Cardiac muscle cell (in vitro differentiated cells and primary cell): ENCODE data around the gene TCEAL7. TPM values are rescaled to one million over a fixed set of nuclear protein-coding genes. Genes with fewer than 3 reads are reported as not detected.

Source experiments
- DNase-seq, 2 donors: peaks; one replicate each; pipeline versions ENCODE4 v3.0.0 to v3.0.0-alpha.2; 2010 to 2017; ENCODE audit warnings: low read depth in 1 of 2, low spot score in 1 of 2
- H3K27ac ChIP-seq: fragments of 200-600 bp; sonication (generic); 2 replicates; pipeline ENCODE4 v1.5.1; 2016
- H3K27me3 ChIP-seq: fragments of 200-600 bp; sonication (generic); 2 replicates; pipeline ENCODE4 v1.6.0; 2016; ENCODE audit warnings: control low read depth
- H3K36me3 ChIP-seq: fragments of 200-600 bp; sonication (generic); 2 replicates; pipeline ENCODE4 v1.5.1; 2016; ENCODE audit warnings: control low read depth
- H3K4me1 ChIP-seq: fragments of 200-600 bp; sonication (generic); 2 replicates; pipeline ENCODE4 v1.8.1; 2017; ENCODE audit warnings: low read depth, mild to moderate bottlenecking, mixed run types
- H3K4me3 ChIP-seq: fragments of 200-600 bp; sonication (generic); 2 replicates; pipeline ENCODE4 v1.5.1; 2016; ENCODE audit warnings: mild to moderate bottlenecking
- H3K9me3 ChIP-seq: fragments of 200-600 bp; sonication (generic); 2 replicates; pipeline ENCODE4 v1.5.1; 2017; ENCODE audit warnings: low read depth, mild to moderate bottlenecking, control low read depth
- polyA plus RNA-seq: library from polyadenylated mRNA; unstranded; fragments of >200 nt; fragmentation: Nextera tagmentation; extraction: Ambion mirVana; gene quantifications from 2 replicates; pipeline ENCODE4 v1.2.1, GENCODE V29; 2016
- total RNA-seq: library from RNA; depleted of rRNA; stranded (reverse); fragments of >200 nt; gene quantifications from 2 replicates; pipeline ENCODE4 v1.2.3, GENCODE V29; 2016
- TF ChIP-seq, protein P1 (sequence below): IDR thresholded peaks from 2 replicates; pipeline ENCODE4 v1.5.1; 2012; ENCODE audit warnings: low read depth, mild to moderate bottlenecking, low read length

TCEAL7 gene
- total and polyA plus RNA-seq, 2 experiments from 2014 or later, result 7.0 to 7.9 TPM

DNA sequence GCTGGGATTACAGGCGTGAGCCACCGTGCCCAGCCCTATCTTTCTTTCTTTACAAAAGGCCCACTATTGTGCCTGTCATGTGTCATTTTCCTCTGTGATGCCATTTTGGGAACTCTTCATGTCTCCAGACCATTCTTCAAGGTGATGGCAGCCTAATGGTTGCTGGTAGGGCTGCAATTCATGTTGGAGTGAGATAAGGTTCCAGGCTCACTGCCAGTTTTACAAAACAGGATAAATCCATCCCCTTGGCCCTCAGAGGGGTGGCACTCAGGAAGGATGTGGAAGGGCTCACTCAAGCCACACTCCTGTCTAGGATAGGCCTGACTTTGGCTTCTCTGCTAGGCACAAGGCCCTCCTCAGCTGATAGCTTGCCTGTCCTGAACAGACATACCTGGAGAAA lies 30.1 kb downstream of the TCEAL7 start:
- DNase-seq, result peak; percentile 47 to 50
- Histone ChIP-seq H3K4me1 (peaks cover 28% of the 10 kb centered on the region), H3K27ac (peak overlapping the region; percentile 62), H3K9me3 (no peaks in the 10 kb centered on the region), H3K4me3 (no peak overlapping the region), H3K27me3 (no peaks in the 10 kb centered on the region), H3K36me3 (peaks cover 7% of the 10 kb centered on the region)
- TF ChIP-seq, protein P1, sequence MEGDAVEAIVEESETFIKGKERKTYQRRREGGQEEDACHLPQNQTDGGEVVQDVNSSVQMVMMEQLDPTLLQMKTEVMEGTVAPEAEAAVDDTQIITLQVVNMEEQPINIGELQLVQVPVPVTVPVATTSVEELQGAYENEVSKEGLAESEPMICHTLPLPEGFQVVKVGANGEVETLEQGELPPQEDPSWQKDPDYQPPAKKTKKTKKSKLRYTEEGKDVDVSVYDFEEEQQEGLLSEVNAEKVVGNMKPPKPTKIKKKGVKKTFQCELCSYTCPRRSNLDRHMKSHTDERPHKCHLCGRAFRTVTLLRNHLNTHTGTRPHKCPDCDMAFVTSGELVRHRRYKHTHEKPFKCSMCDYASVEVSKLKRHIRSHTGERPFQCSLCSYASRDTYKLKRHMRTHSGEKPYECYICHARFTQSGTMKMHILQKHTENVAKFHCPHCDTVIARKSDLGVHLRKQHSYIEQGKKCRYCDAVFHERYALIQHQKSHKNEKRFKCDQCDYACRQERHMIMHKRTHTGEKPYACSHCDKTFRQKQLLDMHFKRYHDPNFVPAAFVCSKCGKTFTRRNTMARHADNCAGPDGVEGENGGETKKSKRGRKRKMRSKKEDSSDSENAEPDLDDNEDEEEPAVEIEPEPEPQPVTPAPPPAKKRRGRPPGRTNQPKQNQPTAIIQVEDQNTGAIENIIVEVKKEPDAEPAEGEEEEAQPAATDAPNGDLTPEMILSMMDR, result no peak

- H3K36me3 ChIP-seq, result peaks cover 7% of the 10 kb centered on the region
- H3K27ac ChIP-seq, result peak overlapping the region; percentile 62
- peaks cover 28% of the 10 kb centered on the region for H3K4me1 ChIP-seq
- no peaks in the 10 kb centered on the region for H3K9me3 ChIP-seq
- TF ChIP-seq, protein P1, result no peak
- no peaks in the 10 kb centered on the region for H3K27me3 ChIP-seq
- H3K4me3 ChIP-seq, result no peak overlapping the region
- no peak for DNase-seq
Measured at GRCh38 chrX:103360916-103361315, 30.9 kb downstream of the TCEAL7 start.

DNA sequence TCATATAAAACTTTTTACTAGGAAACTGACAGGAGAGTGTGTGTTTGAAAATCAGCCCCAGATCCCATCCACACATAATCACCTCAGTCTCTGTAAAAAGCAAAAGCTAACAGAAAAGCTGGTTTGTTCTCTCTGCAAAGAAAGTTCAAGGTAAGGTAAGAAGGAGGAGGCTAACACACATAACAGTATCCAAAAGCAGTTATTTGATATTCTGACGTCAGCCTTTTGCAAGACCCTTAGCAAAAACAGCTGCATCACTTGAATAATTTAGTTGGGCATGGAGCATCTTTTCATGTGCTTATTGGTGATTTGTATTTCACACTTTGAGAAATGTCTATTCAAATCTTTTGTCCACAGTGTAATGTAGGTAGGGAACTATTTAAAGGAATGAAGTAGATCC lies 31.8 kb downstream of the TCEAL7 start:
- Histone ChIP-seq H3K9me3 (no peaks in the 10 kb centered on the region), H3K4me1 (peaks cover 28% of the 10 kb centered on the region), H3K27ac (no peak overlapping the region), H3K36me3 (peaks cover 7% of the 10 kb centered on the region), H3K4me3 (no peak overlapping the region), H3K27me3 (no peaks in the 10 kb centered on the region)
- DNase-seq, result no peak
- TF ChIP-seq, protein P1, result no peak

- Histone ChIP-seq H3K9me3 (no peaks in the 10 kb centered on the region), H3K36me3 (peaks cover 7% of the 10 kb centered on the region), H3K4me3 (no peak overlapping the region), H3K27ac (no peak overlapping the region), H3K4me1 (peaks cover 27% of the 10 kb centered on the region), H3K27me3 (no peaks in the 10 kb centered on the region)
- TF ChIP-seq, protein P1, result no peak
- peak; percentile 35 to 53 for DNase-seq
Measured at GRCh38 chrX:103362474-103362873, 32.4 kb downstream of the TCEAL7 start.

DNA sequence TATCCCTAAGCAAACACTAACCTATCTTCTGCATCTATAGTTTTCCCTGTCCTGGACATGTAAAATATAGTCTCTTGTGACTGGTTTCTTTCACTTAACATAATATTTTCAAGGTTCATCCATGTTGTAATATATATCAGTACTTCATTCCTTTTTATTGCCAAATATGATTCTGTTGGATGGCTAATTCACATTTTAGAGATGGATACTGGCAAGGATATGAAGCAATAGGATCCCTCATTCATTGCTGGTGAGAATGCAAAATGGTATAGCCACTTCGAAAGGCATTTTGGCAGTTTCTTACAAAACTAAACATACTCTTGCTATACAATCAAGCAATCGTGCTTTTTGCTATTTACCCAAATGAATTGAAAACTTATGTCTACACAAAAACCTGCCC lies 33.0 kb downstream of the TCEAL7 start:
- TF ChIP-seq, protein P1, result no peak
- Histone ChIP-seq H3K9me3 (no peaks in the 10 kb centered on the region), H3K4me3 (no peak overlapping the region), H3K4me1 (peaks cover 22% of the 10 kb centered on the region), H3K36me3 (peaks cover 4% of the 10 kb centered on the region), H3K27ac (no peak overlapping the region), H3K27me3 (no peaks in the 10 kb centered on the region)
- DNase-seq, result no peak

DNA sequence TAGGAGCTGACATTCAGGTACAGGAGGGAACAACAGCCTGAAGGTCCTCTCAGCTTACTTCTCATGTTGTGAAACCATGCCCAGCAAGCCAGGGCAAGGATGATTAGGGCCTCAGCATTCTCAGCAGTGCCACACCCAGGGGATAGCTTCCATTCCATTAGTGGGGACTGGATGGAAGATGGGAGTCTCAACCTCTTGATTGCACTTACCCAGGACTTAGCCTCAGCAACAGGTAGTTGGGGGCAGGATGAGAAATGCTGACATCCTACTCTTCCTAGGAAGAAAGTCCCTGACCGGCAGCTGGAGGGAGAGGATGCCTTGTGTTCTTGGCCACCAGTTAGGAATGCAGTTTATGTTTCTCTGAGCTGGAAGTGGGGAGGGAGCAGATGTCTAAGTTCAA lies 37.5 kb downstream of the TCEAL7 start:
- Histone ChIP-seq H3K36me3 (no peaks in the 10 kb centered on the region), H3K27ac (no peak overlapping the region), H3K27me3 (no peaks in the 10 kb centered on the region), H3K4me3 (no peak overlapping the region), H3K4me1 (no peaks in the 10 kb centered on the region), H3K9me3 (no peaks in the 10 kb centered on the region)
- TF ChIP-seq, protein P1, result no peak
- no peak for DNase-seq
